K562 (cell line): Measurements from ENCODE around the gene HHLA2. TPM values are rescaled to one million over a fixed set of nuclear protein-coding genes. Genes with fewer than 3 reads are reported as not detected.
"Not testable (repeated sequence)": the region's sequence is repeated elsewhere in the genome, so short reads cannot be mapped to it uniquely, and the experiment has no call there.

Experiments
- ATAC-seq: fragments of 200-7000 bp; cut with Tn5 transposase; 3 replicates; pipeline ENCODE4 v1.9.1; 2020; ENCODE audit warnings: moderate library complexity
- BruUV-seq: library from RNA; stranded (reverse); fragments of 400-500 nt; replicated peaks from 2 replicates; lab custom pipeline; 2021; lab: Mats Ljungman, UMichigan
- CTCF ChIA-PET: fragments of 300-600 bp; formaldehyde crosslinking; extraction: SDS; loops from one replicate; lab custom pipeline; 2021; ENCODE audit warnings: low intra/inter-chr PET ratio; lab: Yijun Ruan, JAX
- POLR2A ChIA-PET: fragments of 300-600, 350-650 bp; sonication (Branson Sonifier 250); formaldehyde crosslinking; extraction: SDS; loops from one replicate; lab custom pipeline; 2021; ENCODE audit warnings: antibody characterized with exemption, inconsistent platforms; lab: Yijun Ruan, JAX
- DNase-seq, 4 experiments: peaks; one replicate each; pipeline versions ENCODE4 v3.0.0 to v3.0.0-alpha.2; 2011 to 2018; ENCODE audit warnings: low spot score in 3 of 4, mixed read lengths in 3 of 4; ENCODE audit errors: extremely low read depth in 1 of 4
- FAIRE-seq: peaks from 2 replicates; lab custom pipeline; 2011; peaks lifted over from hg19 to GRCh38; lab: Jason Lieb, UNC
- H2AFZ ChIP-seq: 2 replicates; pipeline ENCODE4 v1.6.0; 2011; ENCODE audit warnings: low read depth, low read length, control low read depth, inconsistent platforms
- H3K27ac ChIP-seq: fragments of 200-600 bp; 3 replicates; pipeline ENCODE4 v1.8.0; 2011; ENCODE audit warnings: low read depth, mild to moderate bottlenecking, control low read depth, inconsistent platforms, low read length, moderate library complexity, mixed read lengths; ENCODE audit errors: extremely low read depth
- H3K27me3 ChIP-seq, 2 experiments: fragments of 300-600 bp in 1 of 2; 2 replicates in 1 of 2; 3 replicates in 1 of 2; pipeline versions ENCODE4 v1.6.0 to v1.8.0; 2011; ENCODE audit warnings: inconsistent platforms in 2 of 2, low read length in 2 of 2, mild to moderate bottlenecking in 1 of 2, mixed read lengths in 1 of 2, moderate library complexity in 1 of 2; ENCODE audit not compliant: control insufficient read depth in 2 of 2, insufficient read depth in 2 of 2
- H3K36me3 ChIP-seq: fragments of 300-600 bp; 3 replicates; pipeline ENCODE4 v1.8.0; 2011; ENCODE audit warnings: mild to moderate bottlenecking, low read length, inconsistent platforms; ENCODE audit not compliant: control insufficient read depth, insufficient read depth
- H3K4me1 ChIP-seq, 2 experiments: fragments of 200-600 bp in 1 of 2; replicated peaks in 1 of 2; 2 replicates in 1 of 2; 3 replicates in 1 of 2; pipeline versions ENCODE4 v1.5.1 to v1.8.0; 2011; ENCODE audit warnings: inconsistent platforms in 2 of 2, low read length in 2 of 2, mild to moderate bottlenecking in 1 of 2, mixed read lengths in 1 of 2, moderate library complexity in 1 of 2; ENCODE audit not compliant: control insufficient read depth in 2 of 2, insufficient read depth in 2 of 2
- H3K4me2 ChIP-seq: 2 replicates; pipeline ENCODE4 v1.6.1; 2011; ENCODE audit warnings: low read length, control low read depth, inconsistent platforms, mixed read lengths; ENCODE audit not compliant: insufficient read depth
- H3K4me3 ChIP-seq: fragments of 200-600 bp; sonication (generic), shearing (Covaris generic); 2 replicates; pipeline ENCODE4 v1.5.1; 2016; ENCODE audit warnings: control low read depth, inconsistent platforms
- H3K79me2 ChIP-seq: fragments of 200-600 bp; 3 replicates; pipeline ENCODE4 v1.8.0; 2011; ENCODE audit warnings: low read length, inconsistent platforms; ENCODE audit not compliant: control insufficient read depth, insufficient read depth
- H3K9ac ChIP-seq, 2 experiments: 2 replicates each; pipeline versions ENCODE4 v1.6.0 to v1.6.1; 2011; ENCODE audit warnings: low read depth in 2 of 2, low read length in 2 of 2, control low read depth in 1 of 2, inconsistent platforms in 1 of 2, mild to moderate bottlenecking in 1 of 2, mixed read lengths in 1 of 2; ENCODE audit not compliant: insufficient read depth in 1 of 2
- H3K9me1 ChIP-seq: one replicate; pipeline ENCODE4 v1.6.0; 2011; ENCODE audit warnings: inconsistent platforms, mild to moderate bottlenecking, low read length, moderate library complexity; ENCODE audit not compliant: control insufficient read depth, insufficient read depth
- H3K9me3 ChIP-seq: replicated peaks from 2 replicates; pipeline ENCODE4 v1.5.1; 2011; ENCODE audit warnings: low read depth, low read length, inconsistent platforms; ENCODE audit not compliant: control insufficient read depth, insufficient read depth
- H4K20me1 ChIP-seq: replicated peaks from 2 replicates; pipeline ENCODE4 v1.6.1; 2011; ENCODE audit warnings: low read length, inconsistent platforms, mixed read lengths; ENCODE audit not compliant: control insufficient read depth, insufficient read depth
- CBX8 ChIP-seq: fragments of 200-600 bp; sonication (generic); IDR thresholded peaks from 2 replicates; pipeline ENCODE4 v1.6.1; 2012; ENCODE audit warnings: borderline replicate concordance, mixed run types, low read depth, mild to moderate bottlenecking, moderate library complexity, mixed read lengths, low read length, control low read depth, inconsistent platforms; ENCODE audit not compliant: poor library complexity, severe bottlenecking; ENCODE audit errors: extremely low read depth
- CEBPG ChIP-seq, 3 experiments: fragments of 200-800 bp in 1 of 3; sonication (Bioruptor generic) in 1 of 3; sonication (generic) in 1 of 3; formaldehyde crosslinking in 1 of 3; IDR thresholded peaks in 2 of 3; conservative IDR thresholded peaks in 1 of 3; 2 replicates each; pipeline versions ENCODE4 v1.6.1 to v1.8.0; 2016 to 2022; ENCODE audit warnings: missing compliant biosample characterization in 2 of 3, missing genetic modification characterization in 2 of 3, mild to moderate bottlenecking in 1 of 3, missing genetic modification reagents in 1 of 3
- EHMT2 ChIP-seq: fragments of 450-650 bp; IDR thresholded peaks from 2 replicates; pipeline ENCODE4 v1.6.1; 2018; ENCODE audit warnings: antibody characterized with exemption
- KDM4B ChIP-seq, 2 experiments: fragments of 450-650 bp in 1 of 2; sonication (generic) in 1 of 2; IDR thresholded peaks; 2 replicates each; pipeline ENCODE4 v1.6.1; 2016 to 2017; ENCODE audit warnings: borderline replicate concordance in 2 of 2, antibody characterized with exemption in 1 of 2, low read depth in 1 of 2, mild to moderate bottlenecking in 1 of 2
- KHSRP ChIP-seq: fragments of 450-650 bp; IDR thresholded peaks from 2 replicates; pipeline ENCODE4 v1.6.1; 2017
- MAZ ChIP-seq, 2 experiments: fragments of 450-650 bp in 1 of 2; sonication (generic) in 1 of 2; formaldehyde crosslinking; IDR thresholded peaks in 1 of 2; conservative IDR thresholded peaks in 1 of 2; 2 replicates each; pipeline versions ENCODE4 v1.4.0 to v1.5.0; 2020; ENCODE audit warnings: mild to moderate bottlenecking in 1 of 2, missing genetic modification reagents in 1 of 2
- SAFB2 ChIP-seq: fragments of 200-400 bp; formaldehyde crosslinking; IDR thresholded peaks from 2 replicates; pipeline ENCODE4 v1.6.1; 2018; ENCODE audit warnings: borderline replicate concordance, low read length, low read depth, moderate library complexity; ENCODE audit not compliant: severe bottlenecking
- ZKSCAN8 ChIP-seq: fragments of 200-800 bp; sonication (Bioruptor generic); IDR thresholded peaks from 2 replicates; pipeline ENCODE4 v1.6.1; 2016; ENCODE audit warnings: missing genetic modification characterization, missing compliant biosample characterization
- ZNF511 ChIP-seq: sonication (generic); formaldehyde crosslinking; IDR thresholded peaks from 2 replicates; pipeline ENCODE4 v1.8.0; 2022; ENCODE audit warnings: mild to moderate bottlenecking, missing genetic modification reagents
- ZNF707 ChIP-seq: fragments of 250-450 bp; sonication (Bioruptor Pico); conservative IDR thresholded peaks from 2 replicates; pipeline ENCODE4 v1.8.0; 2022; ENCODE audit warnings: inconsistent platforms, mild to moderate bottlenecking, moderate library complexity
- WGBS: fragments of 100-300 bp; shearing (Covaris generic); methylation state at CpG from one replicate; pipeline ENCODE4 v1.1.6; 2016; ENCODE audit warnings: low coverage, mixed read lengths; ENCODE audit not compliant: insufficient coverage; ENCODE audit errors: missing lambda C conversion rate; 5-methylcytosine and 5-hydroxymethylcytosine counted together
- in situ Hi-C: fragments of 300-500 bp; cut with MboI; formaldehyde crosslinking; loops from 4 replicates; pipeline ENCODE4 v1.15.0; 2018; ENCODE audit warnings: inconsistent platforms, mixed read lengths
- intact Hi-C: fragments of 100-400 bp; cut with micrococcal nuclease; formaldehyde crosslinking; loops from 2 replicates; pipeline ENCODE4 v1.14.2; 2022
- polyA plus RNA-seq, 8 experiments: library from polyadenylated mRNA; depleted of rRNA in 4 of 8; stranded (reverse) in 5 of 8; unstranded in 3 of 8; fragments of >200 nt; fragmentation: Nextera tagmentation in 2 of 8; fragmentation: Illumina TruSeq in 1 of 8; extraction: Ambion mirVana in 2 of 8; extraction: Trizol in 1 of 8; gene quantifications; 2 replicates each; pipeline versions ENCODE4 v1.2.1 to v1.2.3, GENCODE V29; 2011 to 2014; ENCODE audit warnings: inconsistent platforms in 1 of 8, missing spikeins in 1 of 8
- total RNA-seq, 7 experiments: library from RNA; depleted of rRNA in 6 of 7; stranded (reverse); fragments of >200 nt in 6 of 7; fragmentation: Illumina TruSeq in 2 of 7; extraction: Trizol in 2 of 7; gene quantifications; 2 replicates each; pipeline versions ENCODE4 v1.2.1 to v1.2.3, GENCODE V29; 2011 to 2021; ENCODE audit warnings: low replicate concordance in 1 of 7

HHLA2 gene
- total and polyA plus RNA-seq, 9 of the 15 experiments (the other 6 are each of a cell fraction or from before 2014, with no cell fraction given): 0.04 TPM; not detected in 7

- no peak for TF ChIP-seq MAZ (CRISPR knock-in tag; conservative IDR thresholded peaks at IDR 0.05 in 1 of 2, IDR thresholded peaks at IDR 0.05 in 1 of 2)
- no peak for TF ChIP-seq ZKSCAN8 (CRISPR knock-in tag)
- no peak for TF ChIP-seq SAFB2
- TF ChIP-seq CBX8: no peak
- no peak for TF ChIP-seq KDM4B (IDR thresholded peaks at IDR 0.05; ENCODE audit: borderline replicate concordance in 2 of 2, low read depth in 1 of 2)
- no peak for TF ChIP-seq ZNF511 (CRISPR knock-in tag)
- no peak for TF ChIP-seq KHSRP
- TF ChIP-seq CEBPG (CRISPR knock-in tag; IDR thresholded peaks at IDR 0.05): no peak
- TF ChIP-seq CEBPG (tag; conservative IDR thresholded peaks at IDR 0.05 in 1 of 2, IDR thresholded peaks at IDR 0.05 in 1 of 2): no peak
- no peak for TF ChIP-seq EHMT2
These were observed 24.7 kb upstream of the HHLA2 start (continued) for GRCh38 chr3:108271626-108272025.

- H3K4me3 ChIP-seq, CTCF ChIA-PET, H3K4me2 ChIP-seq, POLR2A ChIA-PET, in situ Hi-C loops, H3K27ac ChIP-seq, H4K20me1 ChIP-seq, H3K9me1 ChIP-seq, H2AFZ ChIP-seq, H3K9me3 ChIP-seq, DNase-seq, H3K36me3 ChIP-seq, BruUV-seq, intact Hi-C loops, FAIRE-seq, H3K27me3 ChIP-seq, H3K4me1 ChIP-seq, ATAC-seq, H3K9ac ChIP-seq, H3K79me2 ChIP-seq: not testable (repeated sequence)
- WGBS: 5% methylated on average over 4 of the region's 4 CpGs
- TF ChIP-seq ZNF707 (CRISPR knock-in tag): peak; percentile 96
These were observed 17.3 kb upstream of the HHLA2 start for GRCh38 chr3:108279066-108279465.
